ENCODE data around the gene KRT3.

The KRT3 gene

GRCh38 chr12:52765702-52766101 lies 30.2 kb downstream of the KRT3 start (continued):
- TF ChIP-seq SCRT1 (tag by site-specific recombination; IDR thresholded peaks at IDR 0.05; ENCODE audit: borderline replicate concordance), result no peak
- no peak for TF ChIP-seq KLF10 (tag by site-specific recombination; IDR thresholded peaks at IDR 0.05)
- TF ChIP-seq SP2 (tag by site-specific recombination; IDR thresholded peaks at IDR 0.05), result no peak
- TF ChIP-seq ZNF692 (tag by site-specific recombination; IDR thresholded peaks at IDR 0.05), result no peak
- no peak for TF ChIP-seq ZBTB26 (tag by site-specific recombination; optimal IDR thresholded peaks at IDR 0.05)

GRCh38 chr12:52763991-52764390 lies 31.9 kb downstream of the KRT3 start:
- Histone ChIP-seq H3K27ac (ENCODE audit: extremely low read depth, low read depth, low read length) (no peak overlapping the region), H3K9me3 (ENCODE audit: control insufficient read depth, insufficient read depth, low read depth, low read length) (no peaks in the 10 kb centered on the region), H3K4me3 (ENCODE audit: low read depth, low read length) (no peak overlapping the region), H3K36me3 (ENCODE audit: control insufficient read depth in 2 of 2, insufficient read depth in 1 of 2, low read length in 2 of 2) (no peaks in the 10 kb centered on the region), H3K4me1 (ENCODE audit: control insufficient read depth, insufficient read depth, low read length) (no peaks in the 10 kb centered on the region)
- POLR2A ChIA-PET, result no interaction called here
- CTCF ChIA-PET, result interaction anchor here (0.6 kb wide), 1 partner anchor 54 kb away, joined by 3 read pairs; no protein-coding TSS in a partner anchor
- TF ChIP-seq HOXC10 (CRISPR knock-in tag; IDR thresholded peaks at IDR 0.05) (no peak), TSHZ1 (tag by site-specific recombination; IDR thresholded peaks at IDR 0.05; ENCODE audit: borderline replicate concordance) (no peak), ZSCAN4 (tag by site-specific recombination; IDR thresholded peaks at IDR 0.05) (no peak), INSM2 (tag by site-specific recombination; IDR thresholded peaks at IDR 0.05) (no peak), ZBTB6 (tag by site-specific recombination; IDR thresholded peaks at IDR 0.05) (no peak), ZNF18 (tag by site-specific recombination; IDR thresholded peaks at IDR 0.05) (no peak), KLF17 (tag by site-specific recombination; IDR thresholded peaks at IDR 0.05) (no peak), ZBTB49 (tag by site-specific recombination; IDR thresholded peaks at IDR 0.05; ENCODE audit: low read depth) (no peak), SP3 (tag by site-specific recombination; IDR thresholded peaks at IDR 0.05) (no peak), ZSCAN18 (tag by site-specific recombination; IDR thresholded peaks at IDR 0.05) (no peak), ZNF362 (tag by site-specific recombination; IDR thresholded peaks at IDR 0.05) (no peak), ZNF843 (tag by site-specific recombination; IDR thresholded peaks at IDR 0.05) (no peak)
